HL-60 (cell line): ENCODE results near the gene CAMTA1.
"Not testable (repeated sequence)": the region's sequence is repeated elsewhere in the genome, so short reads cannot be mapped to it uniquely, and the experiment has no call there.

Experiments used
- POLR2AphosphoS5 ChIP-seq: IDR thresholded peaks from 2 replicates; pipeline ENCODE4 v1.6.1; 2012; ENCODE audit warnings: low read depth
- TF ChIP-seq, protein P1 (sequence below): IDR thresholded peaks from one replicate; pipeline ENCODE4 v1.5.1; 2011; ENCODE audit warnings: low read length, control low read depth, inconsistent platforms; ENCODE audit not compliant: insufficient read depth

- TF ChIP-seq, protein P1, sequence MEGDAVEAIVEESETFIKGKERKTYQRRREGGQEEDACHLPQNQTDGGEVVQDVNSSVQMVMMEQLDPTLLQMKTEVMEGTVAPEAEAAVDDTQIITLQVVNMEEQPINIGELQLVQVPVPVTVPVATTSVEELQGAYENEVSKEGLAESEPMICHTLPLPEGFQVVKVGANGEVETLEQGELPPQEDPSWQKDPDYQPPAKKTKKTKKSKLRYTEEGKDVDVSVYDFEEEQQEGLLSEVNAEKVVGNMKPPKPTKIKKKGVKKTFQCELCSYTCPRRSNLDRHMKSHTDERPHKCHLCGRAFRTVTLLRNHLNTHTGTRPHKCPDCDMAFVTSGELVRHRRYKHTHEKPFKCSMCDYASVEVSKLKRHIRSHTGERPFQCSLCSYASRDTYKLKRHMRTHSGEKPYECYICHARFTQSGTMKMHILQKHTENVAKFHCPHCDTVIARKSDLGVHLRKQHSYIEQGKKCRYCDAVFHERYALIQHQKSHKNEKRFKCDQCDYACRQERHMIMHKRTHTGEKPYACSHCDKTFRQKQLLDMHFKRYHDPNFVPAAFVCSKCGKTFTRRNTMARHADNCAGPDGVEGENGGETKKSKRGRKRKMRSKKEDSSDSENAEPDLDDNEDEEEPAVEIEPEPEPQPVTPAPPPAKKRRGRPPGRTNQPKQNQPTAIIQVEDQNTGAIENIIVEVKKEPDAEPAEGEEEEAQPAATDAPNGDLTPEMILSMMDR, result not testable (repeated sequence)
- TF ChIP-seq POLR2AphosphoS5, result not testable (repeated sequence)
Observed at GRCh38 chr1:7708065-7708464, 922.8 kb downstream of the CAMTA1 start.
